ENCODE data around the gene LIMS4. TPM values are rescaled to one million over a fixed set of nuclear protein-coding genes. Genes with fewer than 3 reads are reported as not detected.
"Not testable (repeated sequence)": the region's sequence is repeated elsewhere in the genome, so short reads cannot be mapped to it uniquely, and the experiment has no call there.

The LIMS4 gene
- polyA plus RNA-seq, 1 donor from 2014 or later = 1.4 TPM

- not testable (repeated sequence) for H3K36me3 Mint-ChIP-seq, H3K4me3 Mint-ChIP-seq, H3K27me3 Mint-ChIP-seq, H3K9me3 Mint-ChIP-seq, H3K4me1 Mint-ChIP-seq, H3K27ac Mint-ChIP-seq
Measured at GRCh38 chr2:110460318-110460717, 12.3 kb downstream of the LIMS4 start.

- H3K36me3 Mint-ChIP-seq, H3K4me3 Mint-ChIP-seq, H3K27ac Mint-ChIP-seq, H3K4me1 Mint-ChIP-seq, H3K27me3 Mint-ChIP-seq, H3K9me3 Mint-ChIP-seq: not testable (repeated sequence)
Measured at GRCh38 chr2:110457214-110457590, 15.4 kb downstream of the LIMS4 start.

GRCh38 chr2:110456291-110457213, 16.1 kb downstream of the LIMS4 start:
- not testable (repeated sequence) for H3K36me3 Mint-ChIP-seq, H3K27me3 Mint-ChIP-seq, H3K4me1 Mint-ChIP-seq, H3K9me3 Mint-ChIP-seq, H3K4me3 Mint-ChIP-seq, H3K27ac Mint-ChIP-seq

- H3K4me3 Mint-ChIP-seq, H3K36me3 Mint-ChIP-seq, H3K4me1 Mint-ChIP-seq, H3K27ac Mint-ChIP-seq, H3K27me3 Mint-ChIP-seq, H3K9me3 Mint-ChIP-seq: not testable (repeated sequence)
Measured at GRCh38 chr2:110455080-110455670, 17.4 kb downstream of the LIMS4 start.

- not testable (repeated sequence) for H3K9me3 Mint-ChIP-seq, H3K4me1 Mint-ChIP-seq, H3K36me3 Mint-ChIP-seq, H3K4me3 Mint-ChIP-seq, H3K27me3 Mint-ChIP-seq, H3K27ac Mint-ChIP-seq
Measured at GRCh38 chr2:110450951-110451350, 21.7 kb downstream of the LIMS4 start.

- H3K4me3 Mint-ChIP-seq, H3K27ac Mint-ChIP-seq, H3K9me3 Mint-ChIP-seq: not testable (repeated sequence)
Measured at GRCh38 chr2:110449127-110449947, 23.3 kb downstream of the LIMS4 start.

GRCh38 chr2:110446644-110447043, 26.0 kb downstream of the LIMS4 start:
- not testable (repeated sequence) for H3K36me3 Mint-ChIP-seq, H3K4me3 Mint-ChIP-seq, H3K9me3 Mint-ChIP-seq, H3K4me1 Mint-ChIP-seq, H3K27me3 Mint-ChIP-seq, H3K27ac Mint-ChIP-seq

More at GRCh38 chr2:110449127-110449947, 23.3 kb downstream of the LIMS4 start:
- H3K27me3 Mint-ChIP-seq, H3K36me3 Mint-ChIP-seq, H3K4me1 Mint-ChIP-seq: not testable (repeated sequence)

GRCh38 chr2:110443305-110444005, 29.2 kb downstream of the LIMS4 start:
- H3K4me1 Mint-ChIP-seq, H3K9me3 Mint-ChIP-seq, H3K27ac Mint-ChIP-seq, H3K27me3 Mint-ChIP-seq, H3K4me3 Mint-ChIP-seq, H3K36me3 Mint-ChIP-seq: not testable (repeated sequence)

- H3K36me3 Mint-ChIP-seq, H3K4me3 Mint-ChIP-seq, H3K27ac Mint-ChIP-seq: not testable (repeated sequence)
Measured at GRCh38 chr2:110441905-110442304, 30.7 kb downstream of the LIMS4 start.

GRCh38 chr2:110434565-110434964, 38.1 kb downstream of the LIMS4 start:
- H3K27ac Mint-ChIP-seq, H3K9me3 Mint-ChIP-seq, H3K4me1 Mint-ChIP-seq, H3K27me3 Mint-ChIP-seq, H3K36me3 Mint-ChIP-seq, H3K4me3 Mint-ChIP-seq: not testable (repeated sequence)

More at GRCh38 chr2:110441905-110442304, 30.7 kb downstream of the LIMS4 start:
- not testable (repeated sequence) for H3K27me3 Mint-ChIP-seq, H3K4me1 Mint-ChIP-seq, H3K9me3 Mint-ChIP-seq

- H3K9me3 Mint-ChIP-seq, H3K36me3 Mint-ChIP-seq, H3K4me1 Mint-ChIP-seq, H3K4me3 Mint-ChIP-seq, H3K27me3 Mint-ChIP-seq, H3K27ac Mint-ChIP-seq: not testable (repeated sequence)
Measured at GRCh38 chr2:110425725-110426124, 46.9 kb downstream of the LIMS4 start.

- H3K9me3 Mint-ChIP-seq, H3K27me3 Mint-ChIP-seq, H3K4me3 Mint-ChIP-seq, H3K4me1 Mint-ChIP-seq, H3K36me3 Mint-ChIP-seq, H3K27ac Mint-ChIP-seq: not testable (repeated sequence)
Measured at GRCh38 chr2:110424421-110424820, 48.2 kb downstream of the LIMS4 start.

GRCh38 chr2:110423574-110423962, 49.0 kb downstream of the LIMS4 start:
- not testable (repeated sequence) for H3K27ac Mint-ChIP-seq, H3K36me3 Mint-ChIP-seq, H3K9me3 Mint-ChIP-seq, H3K4me3 Mint-ChIP-seq, H3K27me3 Mint-ChIP-seq, H3K4me1 Mint-ChIP-seq

- not testable (repeated sequence) for H3K9me3 Mint-ChIP-seq, H3K4me1 Mint-ChIP-seq, H3K4me3 Mint-ChIP-seq, H3K36me3 Mint-ChIP-seq, H3K27ac Mint-ChIP-seq, H3K27me3 Mint-ChIP-seq
Measured at GRCh38 chr2:110422852-110423573, 49.6 kb downstream of the LIMS4 start.
